B cell (primary cell): ENCODE measurements around the gene ZBTB16. TPM values are rescaled to one million over a fixed set of nuclear protein-coding genes. Genes with fewer than 3 reads are reported as not detected.

Source experiments
- ATAC-seq: fragments of 200-7000 bp; cut with Tn5 transposase; one replicate; pipeline ENCODE4 v1.10.0; 2021; ENCODE audit warnings: low read depth, mild to moderate bottlenecking, moderate number of reproducible peaks, moderate library complexity
- CTCF ChIA-PET: fragments of 350-600 bp; sonication (Branson Sonifier 250); formaldehyde crosslinking; loops from one replicate; lab custom pipeline; 2021; ENCODE audit warnings: antibody characterized with exemption, inconsistent platforms; lab: Charles Lee
- POLR2A ChIA-PET: fragments of 350-600 bp; sonication (Branson Sonifier 250); formaldehyde crosslinking; loops from one replicate; lab custom pipeline; 2021; ENCODE audit warnings: antibody characterized with exemption; lab: Charles Lee
- DNase-seq: peaks from one replicate; pipeline ENCODE4 v3.0.0; 2013
- H2AFZ ChIP-seq: 2 replicates; pipeline ENCODE4 v1.6.1; 2012; ENCODE audit warnings: mild to moderate bottlenecking, low read depth, low read length; ENCODE audit not compliant: insufficient read depth, poor library complexity, severe bottlenecking
- H3K27ac ChIP-seq, 2 donors: 1 replicate in 1 of 2; 2 replicates in 1 of 2; pipeline ENCODE4 v1.5.1; 2012 to 2013; ENCODE audit warnings: low read length in 2 of 2, mild to moderate bottlenecking in 2 of 2, moderate library complexity in 1 of 2
- H3K27me3 ChIP-seq, 4 experiments: fragments of 200-600 bp in 1 of 4; sonication (generic) in 1 of 4; replicated peaks in 1 of 4; 1 replicate in 2 of 4; 2 replicates in 2 of 4; pipeline versions ENCODE4 v1.6.1 to v1.7.0; 2013 to 2016; ENCODE audit warnings: low read length in 3 of 4, mild to moderate bottlenecking in 2 of 4, mixed read lengths in 1 of 4, moderate library complexity in 1 of 4; ENCODE audit not compliant: insufficient read depth in 4 of 4, control insufficient read depth in 3 of 4; ENCODE audit errors: control extremely low read depth in 1 of 4
- H3K36me3 ChIP-seq, 2 experiments: replicated peaks in 1 of 2; 1 replicate in 1 of 2; 2 replicates in 1 of 2; pipeline versions ENCODE4 v1.6.1 to v1.7.1; 2013; ENCODE audit warnings: low read length in 1 of 2; ENCODE audit not compliant: insufficient read depth in 2 of 2, control insufficient read depth in 1 of 2; ENCODE audit errors: control extremely low read depth in 1 of 2, extremely low read depth in 1 of 2
- H3K4me1 ChIP-seq, 2 donors: fragments of 200-600 bp in 1 of 2; sonication (generic) in 1 of 2; 1 replicate in 1 of 2; 2 replicates in 1 of 2; pipeline versions ENCODE4 v1.5.1 to v1.6.1; 2013 to 2017; ENCODE audit warnings: low read length in 2 of 2; ENCODE audit not compliant: control insufficient read depth in 2 of 2, insufficient read depth in 2 of 2
- H3K4me2 ChIP-seq: replicated peaks from 2 replicates; pipeline ENCODE3; 2012; ENCODE audit warnings: mild to moderate bottlenecking, low read depth, low read length; ENCODE audit not compliant: poor library complexity, severe bottlenecking
- H3K4me3 ChIP-seq, 5 experiments: fragments of 200-600 bp in 1 of 5; sonication (generic) in 1 of 5; 1 replicate in 3 of 5; 2 replicates in 2 of 5; pipeline versions ENCODE4 v1.5.1 to v1.7.0; 2011 to 2016; ENCODE audit warnings: low read length in 4 of 5, mild to moderate bottlenecking in 4 of 5, low read depth in 2 of 5, control low read depth in 1 of 5, moderate library complexity in 1 of 5; ENCODE audit not compliant: insufficient read depth in 1 of 5; ENCODE audit errors: control extremely low read depth in 1 of 5, extremely low read depth in 1 of 5
- H3K79me2 ChIP-seq: fragments of 200-600 bp; sonication (generic); one replicate; pipeline ENCODE4 v1.6.0; 2016; ENCODE audit warnings: low read length; ENCODE audit not compliant: control insufficient read depth, insufficient read depth
- H3K9ac ChIP-seq: fragments of 200-600 bp; sonication (generic); 2 replicates; pipeline ENCODE4 v1.6.1; 2017; ENCODE audit warnings: mild to moderate bottlenecking, low read length, moderate library complexity
- H3K9me3 ChIP-seq, 3 donors: one replicate each; pipeline versions ENCODE4 v1.6.1 to v1.7.1; 2013; ENCODE audit warnings: low read length in 2 of 3; ENCODE audit not compliant: control insufficient read depth in 2 of 3, insufficient read depth in 1 of 3; ENCODE audit errors: control extremely low read depth in 1 of 3
- H4K20me1 ChIP-seq: 2 replicates; pipeline ENCODE4 v1.6.0; 2012; ENCODE audit warnings: mild to moderate bottlenecking, low read length; ENCODE audit not compliant: insufficient read depth, control insufficient read depth, poor library complexity, severe bottlenecking
- H3K27ac Mint-ChIP-seq: one replicate; pipeline ENCODE4 v1.8.0; 2021; ENCODE audit warnings: mixed read lengths
- H3K27me3 Mint-ChIP-seq: one replicate; pipeline ENCODE4 v1.8.0; 2021; ENCODE audit warnings: mixed read lengths
- H3K4me1 Mint-ChIP-seq: one replicate; pipeline ENCODE4 v1.8.0; 2021; ENCODE audit warnings: mixed read lengths
- H3K4me3 Mint-ChIP-seq: one replicate; pipeline ENCODE4 v1.8.0; 2021; ENCODE audit warnings: mixed read lengths
- H3K9me3 Mint-ChIP-seq: one replicate; pipeline ENCODE4 v1.8.0; 2022; ENCODE audit warnings: mixed read lengths; ENCODE audit not compliant: insufficient read depth
- CTCF ChIP-seq: fragments of 200-600 bp; IDR thresholded peaks from one replicate; pipeline ENCODE4 v1.8.0; 2022; ENCODE audit warnings: antibody characterized with exemption, mild to moderate bottlenecking
- EZH2 ChIP-seq: IDR thresholded peaks from 2 replicates; pipeline ENCODE4 v1.6.1; 2012; ENCODE audit warnings: borderline replicate concordance, low read depth, mild to moderate bottlenecking, moderate library complexity, low read length; ENCODE audit not compliant: insufficient read depth, poor library complexity, severe bottlenecking
- WGBS: methylation state at CpG from one replicate; pipeline ENCODE4 v1.1.5; 2013; ENCODE audit warnings: missing lambda C conversion rate; ENCODE audit not compliant: insufficient coverage; 5-methylcytosine and 5-hydroxymethylcytosine counted together
- intact Hi-C: fragments of 100-400 bp; cut with micrococcal nuclease; formaldehyde crosslinking; loops from one replicate; pipeline ENCODE4 v1.10.0; 2022
- polyA plus RNA-seq: library from polyadenylated mRNA; depleted of rRNA; stranded (reverse); fragments of >200 nt; gene quantifications from 2 replicates; pipeline ENCODE4 v1.2.3, GENCODE V29; 2012
- total RNA-seq, 2 donors: library from RNA; stranded (reverse); fragments of 120-200 nt in 1 of 2; gene quantifications; 1 replicate in 1 of 2; 2 replicates in 1 of 2; pipeline versions ENCODE4 v1.2.3 to v1.2.4, GENCODE V29; 2013 to 2022

ZBTB16 gene
- total and polyA plus RNA-seq, 2 donors (not counting 1 experiment from before 2014, with no cell fraction given) = 16.0 to 20.6 TPM

GRCh38 chr11:114265122-114265878, 205.8 kb downstream of the ZBTB16 start:
- CTCF ChIA-PET = interaction anchor here (1.2 to 12.3 kb wide), 8 partner anchors 86 to 1677 kb away, joined by 3 to 592 read pairs (median 150); no protein-coding TSS in a partner anchor
- 63% methylated on average over 4 of the region's 8 CpGs for WGBS

More at GRCh38 chr11:114265122-114265878, 205.8 kb downstream of the ZBTB16 start:
- Mint-ChIP-seq H3K9me3 (no peaks in the 10 kb centered on the region), H3K4me1 (peaks cover 8% of the 10 kb centered on the region), H3K27ac (no peak overlapping the region), H3K4me3 (no peak overlapping the region), H3K27me3 (peaks cover 8% of the 10 kb centered on the region)
- POLR2A ChIA-PET = no interaction called here
- TF ChIP-seq EZH2 (no peak), CTCF (no peak)
- DNase-seq = no peak
- H3K9ac ChIP-seq = no peak overlapping the region
- no peaks in the 10 kb centered on the region for H3K79me2 ChIP-seq
- no peak for ATAC-seq
- H3K27ac ChIP-seq = no peak overlapping the region
- peaks cover 0 to 5% (median 2%) of the 10 kb centered on the region in 4 experiments for H3K27me3 ChIP-seq
- H3K4me2 ChIP-seq = no peak overlapping the region
- no peaks in the 10 kb centered on the region for H3K9me3 ChIP-seq
- intact Hi-C loops = no loop called here
- H3K4me1 ChIP-seq = peaks cover 6 to 7% of the 10 kb centered on the region in 2 donors
- H4K20me1 ChIP-seq = no peaks in the 10 kb centered on the region
- H2AFZ ChIP-seq = no peak overlapping the region
- no peak overlapping the region for H3K4me3 ChIP-seq
- H3K36me3 ChIP-seq = no peaks in the 10 kb centered on the region
